GM12875 (cell line): Measurements from ENCODE around the gene DOCK4.

ENCODE experiments used
- H3K4me3 ChIP-seq: one replicate; pipeline ENCODE4 v1.5.1; 2011; ENCODE audit warnings: low read depth, low read length, control low read depth
- CTCF ChIP-seq: IDR thresholded peaks from 2 replicates; pipeline ENCODE4 v1.5.1; 2011; ENCODE audit warnings: low read depth, mild to moderate bottlenecking, control low read depth, inconsistent platforms, low read length, moderate library complexity, borderline replicate concordance; ENCODE audit not compliant: insufficient read depth

Gene DOCK4

DNA sequence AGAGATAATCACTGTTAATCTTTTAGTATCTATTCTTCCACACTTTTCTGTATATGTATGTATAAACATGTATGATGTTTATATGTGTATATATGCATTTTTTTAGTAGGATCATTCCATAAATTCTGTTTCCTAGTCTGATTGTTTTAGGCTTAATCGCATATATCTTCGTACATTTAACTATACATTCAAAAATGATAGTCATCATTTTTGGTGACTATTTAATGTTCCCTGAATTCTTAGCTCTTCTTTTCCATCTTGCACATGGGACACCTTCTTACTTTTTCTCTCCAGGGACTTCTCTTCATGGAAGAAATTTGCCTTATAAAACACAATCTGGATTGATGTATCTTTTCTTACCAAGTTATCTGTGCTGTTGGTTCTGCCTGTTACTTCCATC, 42.4 kb upstream of the DOCK4 start:
- H3K4me3 ChIP-seq: no peak overlapping the region
- TF ChIP-seq CTCF: no peak

- no peak for TF ChIP-seq CTCF
- H3K4me3 ChIP-seq: no peak overlapping the region
These were observed 32.8 kb upstream of the DOCK4 start for GRCh38 chr7:112238852-112239610.

GRCh38 chr7:112238330-112238729, 32.1 kb upstream of the DOCK4 start:
- no peak for TF ChIP-seq CTCF
- H3K4me3 ChIP-seq: no peak overlapping the region

DNA sequence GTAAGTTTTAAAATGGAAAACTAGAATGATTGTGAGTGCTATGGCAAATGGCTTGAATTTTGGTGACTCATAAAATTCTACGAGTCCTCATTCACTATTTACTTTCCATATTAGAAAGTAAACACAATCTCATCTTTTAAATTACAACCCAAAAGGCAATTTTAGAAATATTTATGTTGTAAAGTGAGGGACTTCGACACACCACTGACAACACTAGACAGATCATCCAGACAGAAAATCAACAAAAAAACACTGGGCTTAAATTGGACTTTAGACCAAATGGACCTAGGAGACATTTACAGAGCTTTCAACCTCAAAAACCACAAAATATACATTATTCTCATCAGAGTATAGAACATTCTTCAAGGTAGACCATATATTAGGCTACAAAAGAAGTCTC, 30.4 kb upstream of the DOCK4 start:
- H3K4me3 ChIP-seq: no peak overlapping the region
- TF ChIP-seq CTCF: no peak

DNA sequence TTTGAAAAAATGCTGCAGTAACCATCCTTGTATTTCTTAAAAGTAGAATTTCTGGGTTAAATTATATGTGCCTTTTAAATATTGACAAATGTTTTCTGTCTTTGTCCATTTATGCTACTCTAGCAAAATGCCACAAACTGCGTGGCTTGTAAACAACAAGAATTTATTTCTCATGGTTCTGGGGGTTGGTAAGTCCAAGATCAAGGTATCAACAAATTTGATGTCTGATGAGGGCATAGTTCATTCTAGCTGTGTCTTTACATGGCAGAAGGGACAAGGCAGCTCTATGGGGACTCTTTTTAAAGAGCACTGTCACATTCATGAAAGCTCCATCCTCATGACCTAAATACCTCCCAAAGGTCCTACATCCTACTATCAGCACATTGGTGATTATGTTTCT, 27.9 kb upstream of the DOCK4 start:
- TF ChIP-seq CTCF: no peak
- no peak overlapping the region for H3K4me3 ChIP-seq

DNA sequence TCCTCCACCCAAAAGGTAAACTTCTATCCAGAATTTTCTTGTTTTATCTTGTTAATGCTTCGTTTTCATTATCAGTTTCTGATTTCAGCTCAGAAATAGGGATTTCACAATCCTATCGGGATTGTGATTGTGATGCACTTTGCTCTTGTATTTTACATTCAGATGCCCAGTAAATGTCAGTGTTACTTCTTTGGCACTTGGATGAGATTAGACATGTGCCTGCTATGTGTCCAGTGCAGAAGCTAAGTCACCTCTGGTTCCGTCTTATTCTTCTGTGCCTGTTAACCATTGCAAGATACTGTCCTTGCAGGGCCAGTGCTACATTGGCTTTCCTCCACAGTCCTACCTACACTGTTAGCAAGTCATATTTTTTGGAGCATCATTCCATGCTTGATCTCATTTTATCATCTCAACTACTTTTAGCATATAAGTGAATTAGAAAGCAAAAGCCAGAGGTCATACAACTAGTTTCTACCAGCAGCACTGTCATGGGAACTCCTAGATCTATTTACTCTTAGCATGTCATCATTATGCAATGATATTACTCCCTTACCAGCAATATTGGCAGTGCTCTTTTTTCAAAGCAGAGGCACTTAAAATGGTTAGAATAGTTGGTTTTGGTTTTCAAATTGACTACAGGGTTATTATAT, 27.0 kb upstream of the DOCK4 start:
- H3K4me3 ChIP-seq: no peak overlapping the region
- TF ChIP-seq CTCF: no peak
